BJ (cell line): ENCODE results near the gene IER5L. TPM values are rescaled to one million over a fixed set of nuclear protein-coding genes. Genes with fewer than 3 reads are reported as not detected.

Experiments
- CTCF ChIA-PET: fragments of 350-600 bp; formaldehyde crosslinking; extraction: SDS; loops from one replicate; lab custom pipeline; 2021; ENCODE audit warnings: antibody characterized with exemption, inconsistent platforms; lab: Yijun Ruan, JAX
- POLR2A ChIA-PET: fragments of 300-600 bp; sonication (Branson Sonifier 250); formaldehyde crosslinking; extraction: SDS; loops from one replicate; lab custom pipeline; 2021; ENCODE audit warnings: antibody characterized with exemption; lab: Charles Lee
- DNase-seq: peaks from one replicate; pipeline ENCODE4 v3.0.0-alpha.2; 2011; ENCODE audit warnings: low read depth
- H3K27me3 ChIP-seq: 2 replicates; pipeline ENCODE4 v1.6.0; 2011; ENCODE audit warnings: low read length; ENCODE audit not compliant: control insufficient read depth, insufficient read depth
- H3K36me3 ChIP-seq: 2 replicates; pipeline ENCODE4 v1.5.1; 2011; ENCODE audit warnings: low read length; ENCODE audit not compliant: control insufficient read depth, insufficient read depth
- H3K4me3 ChIP-seq: 2 replicates; pipeline ENCODE4 v1.5.1; 2011; ENCODE audit warnings: low read depth, mild to moderate bottlenecking, control low read depth, low read length
- polyA plus RNA-seq: library from polyadenylated mRNA; depleted of rRNA; stranded (reverse); fragments of >200 nt; gene quantifications from 2 replicates; pipeline ENCODE4 v1.2.3, GENCODE V29; 2011
- TF ChIP-seq, protein P1 (sequence below): IDR thresholded peaks from 2 replicates; pipeline ENCODE4 v1.5.1; 2011; ENCODE audit warnings: low read depth, mild to moderate bottlenecking, control low read depth, inconsistent platforms, low read length, moderate library complexity; ENCODE audit not compliant: insufficient read depth

The IER5L gene
- polyA plus RNA-seq, 1 experiment, result 8.7 TPM

DNA sequence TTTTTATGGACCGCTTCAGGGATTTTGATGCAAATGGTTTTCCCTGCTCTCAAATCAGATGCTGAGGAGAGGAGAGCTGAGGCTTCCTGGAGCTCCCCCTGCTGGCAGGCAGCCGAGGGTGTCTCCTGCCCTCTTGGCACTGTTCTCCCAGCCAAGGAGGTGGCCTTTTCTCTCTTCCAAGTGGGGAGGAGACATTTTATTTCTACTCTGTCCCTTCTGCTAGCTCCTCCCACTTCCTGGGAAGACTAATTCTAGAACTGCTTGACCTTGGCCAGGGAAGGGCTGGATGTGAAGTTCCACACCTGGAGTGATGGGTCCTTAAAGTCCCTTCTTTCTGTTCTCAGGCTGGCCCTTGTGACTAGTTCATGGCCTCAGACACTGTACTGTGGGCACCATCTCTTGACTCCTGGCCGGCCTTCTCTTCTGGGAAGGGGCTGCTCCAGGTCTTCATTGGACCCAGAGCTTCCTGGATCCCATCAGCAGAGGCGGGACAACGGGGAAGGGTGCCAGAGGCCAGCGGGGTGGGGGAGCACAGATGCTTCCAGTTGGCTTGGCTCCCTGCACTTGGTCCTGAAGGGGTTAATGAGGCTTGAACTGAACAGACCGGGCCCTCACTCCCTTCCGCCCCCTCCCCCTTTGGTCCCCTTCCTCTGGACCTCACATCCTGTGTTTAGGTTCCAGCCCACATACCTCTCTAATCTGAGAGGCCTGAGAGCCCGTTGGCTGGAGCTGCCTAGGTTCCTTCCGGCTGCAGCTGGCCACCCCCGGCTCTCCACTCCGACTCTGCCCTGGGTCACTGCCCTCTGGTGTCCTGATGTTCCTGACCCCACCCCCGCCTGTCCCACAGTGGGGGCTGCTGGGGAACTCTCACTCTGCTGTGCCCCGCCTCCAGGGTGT, 34.8 kb downstream of the IER5L start:
- ChIA-PET CTCF (interaction anchor here (0.7 to 16.9 kb wide), 34 partner anchors 9 to 573 kb away, joined by 3 to 335 read pairs (median 4); partner anchors contain the start of genes C9orf50, IER5L and NTMT1), POLR2A (interaction anchor here (0.6 to 2.0 kb wide), 5 partner anchors 31 to 634 kb away, joined by 3 to 16 read pairs (median 4); no protein-coding TSS in a partner anchor)
- H3K4me3 ChIP-seq, result peak overlapping the region; percentile 18
- peaks cover 19% of the 10 kb centered on the region for H3K36me3 ChIP-seq
- DNase-seq, result peak; percentile 72
- TF ChIP-seq, protein P1, sequence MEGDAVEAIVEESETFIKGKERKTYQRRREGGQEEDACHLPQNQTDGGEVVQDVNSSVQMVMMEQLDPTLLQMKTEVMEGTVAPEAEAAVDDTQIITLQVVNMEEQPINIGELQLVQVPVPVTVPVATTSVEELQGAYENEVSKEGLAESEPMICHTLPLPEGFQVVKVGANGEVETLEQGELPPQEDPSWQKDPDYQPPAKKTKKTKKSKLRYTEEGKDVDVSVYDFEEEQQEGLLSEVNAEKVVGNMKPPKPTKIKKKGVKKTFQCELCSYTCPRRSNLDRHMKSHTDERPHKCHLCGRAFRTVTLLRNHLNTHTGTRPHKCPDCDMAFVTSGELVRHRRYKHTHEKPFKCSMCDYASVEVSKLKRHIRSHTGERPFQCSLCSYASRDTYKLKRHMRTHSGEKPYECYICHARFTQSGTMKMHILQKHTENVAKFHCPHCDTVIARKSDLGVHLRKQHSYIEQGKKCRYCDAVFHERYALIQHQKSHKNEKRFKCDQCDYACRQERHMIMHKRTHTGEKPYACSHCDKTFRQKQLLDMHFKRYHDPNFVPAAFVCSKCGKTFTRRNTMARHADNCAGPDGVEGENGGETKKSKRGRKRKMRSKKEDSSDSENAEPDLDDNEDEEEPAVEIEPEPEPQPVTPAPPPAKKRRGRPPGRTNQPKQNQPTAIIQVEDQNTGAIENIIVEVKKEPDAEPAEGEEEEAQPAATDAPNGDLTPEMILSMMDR, result peak; percentile 98
- H3K27me3 ChIP-seq, result no peaks in the 10 kb centered on the region

DNA sequence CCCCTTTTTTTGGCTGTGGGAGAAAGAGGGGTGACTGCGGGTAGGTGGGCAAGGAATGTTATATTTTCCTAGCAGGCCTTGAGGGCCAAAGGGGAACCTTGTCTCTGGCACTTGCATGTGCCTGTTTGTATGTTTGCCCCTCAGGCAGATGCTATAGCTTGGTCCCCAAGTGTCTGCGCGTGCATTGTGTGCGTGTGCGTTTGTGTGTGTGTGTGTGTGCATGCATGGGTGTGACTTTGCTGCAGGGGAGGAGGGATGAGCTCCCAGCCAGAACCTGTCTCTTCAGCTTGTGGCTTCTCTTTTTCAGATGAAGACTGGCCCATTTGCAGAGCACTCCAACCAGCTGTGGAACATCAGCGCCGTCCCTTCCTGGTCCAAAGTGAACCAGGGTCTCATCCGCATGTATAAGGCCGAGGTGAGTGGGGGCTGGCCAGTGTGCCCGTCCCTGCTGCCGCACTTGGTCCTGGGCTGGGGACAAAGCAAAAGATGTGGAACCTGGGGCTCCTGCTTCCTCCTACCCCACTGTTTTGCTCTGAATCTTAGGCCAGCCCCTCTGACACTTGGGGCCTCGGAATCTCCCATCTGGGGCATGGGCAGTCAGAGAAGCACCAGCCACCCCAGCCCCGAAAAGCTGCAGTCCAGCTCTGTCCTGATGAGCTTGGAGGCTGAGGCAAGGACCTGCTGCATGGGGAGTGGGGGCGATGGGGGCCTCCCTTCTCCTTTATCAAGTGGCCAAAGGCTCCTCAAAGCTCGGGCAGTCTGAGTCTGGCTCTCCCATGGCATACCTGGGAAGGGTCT, 35.7 kb downstream of the IER5L start:
- H3K36me3 ChIP-seq, result peaks cover 15% of the 10 kb centered on the region
- TF ChIP-seq, protein P1, result no peak
- no peaks in the 10 kb centered on the region for H3K27me3 ChIP-seq
- ChIA-PET POLR2A (interaction anchor here (0.5 to 2.0 kb wide), 7 partner anchors 32 to 635 kb away, joined by 3 to 16 read pairs (median 5); no protein-coding TSS in a partner anchor), CTCF (interaction anchor here (0.8 to 16.9 kb wide), 35 partner anchors 10 to 574 kb away, joined by 3 to 335 read pairs (median 4); partner anchors contain the start of genes C9orf50, IER5L and NTMT1)
- DNase-seq, result no peak
- H3K4me3 ChIP-seq, result peak overlapping the region; percentile 52

DNA sequence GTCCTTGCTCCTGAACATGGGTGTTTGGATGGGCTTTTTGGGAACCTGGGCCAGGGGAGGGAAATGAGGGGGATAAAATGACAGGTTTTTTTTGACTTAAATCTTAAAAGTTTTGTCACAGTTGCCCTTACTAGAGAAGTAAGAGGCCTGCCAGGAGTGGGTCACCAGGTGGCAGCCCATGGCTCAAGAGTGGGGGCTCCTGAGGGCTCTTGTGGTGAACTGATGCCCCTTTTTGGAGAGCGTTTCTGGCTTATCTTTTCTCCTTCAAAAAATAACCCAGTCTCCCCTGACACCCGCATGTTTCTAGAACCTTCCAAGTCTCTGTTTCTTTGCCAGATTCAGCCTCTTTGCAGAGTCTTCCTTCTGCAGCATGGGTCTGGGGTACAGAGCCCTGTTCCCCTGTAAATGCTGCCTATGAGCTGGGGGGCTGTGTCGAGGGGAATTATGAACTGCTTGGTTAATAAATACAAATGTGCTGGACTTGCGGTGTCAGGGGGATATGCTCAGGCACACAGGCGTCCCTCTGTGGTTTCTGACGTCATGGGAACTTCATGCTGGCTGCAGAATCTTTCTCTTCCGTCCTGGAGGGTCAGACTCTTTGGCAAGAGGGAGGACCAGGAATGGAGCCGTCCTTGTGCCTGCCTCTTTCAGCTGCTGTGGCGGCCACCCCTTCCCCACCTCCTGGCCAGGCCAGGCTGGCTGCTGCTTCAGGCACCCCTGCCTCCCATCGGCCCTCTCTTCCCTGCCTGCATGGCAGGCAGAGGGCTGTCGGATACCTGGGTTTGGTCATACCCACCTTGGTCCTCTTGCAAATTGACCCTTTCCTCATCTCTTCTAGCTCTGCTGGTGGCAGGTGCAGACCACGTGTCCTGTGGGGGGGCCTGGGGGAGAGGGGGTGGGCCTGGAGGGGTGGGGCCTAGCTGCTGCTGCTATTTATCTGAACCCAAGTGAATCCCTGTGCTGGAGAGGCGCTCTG, 36.7 kb downstream of the IER5L start:
- Histone ChIP-seq H3K27me3 (no peaks in the 10 kb centered on the region), H3K4me3 (peak overlapping the region; percentile 52), H3K36me3 (peaks cover 17% of the 10 kb centered on the region)
- TF ChIP-seq, protein P1, result no peak
- ChIA-PET POLR2A (interaction anchor here (0.5 to 2.0 kb wide), 5 partner anchors 33 to 621 kb away, joined by 3 to 16 read pairs (median 9); no protein-coding TSS in a partner anchor), CTCF (interaction anchor here (0.6 to 16.9 kb wide), 17 partner anchors 10 to 496 kb away, joined by 3 to 335 read pairs (median 5); partner anchors contain the start of genes C9orf50, IER5L and NTMT1)
- peak; percentile 81 for DNase-seq

DNA sequence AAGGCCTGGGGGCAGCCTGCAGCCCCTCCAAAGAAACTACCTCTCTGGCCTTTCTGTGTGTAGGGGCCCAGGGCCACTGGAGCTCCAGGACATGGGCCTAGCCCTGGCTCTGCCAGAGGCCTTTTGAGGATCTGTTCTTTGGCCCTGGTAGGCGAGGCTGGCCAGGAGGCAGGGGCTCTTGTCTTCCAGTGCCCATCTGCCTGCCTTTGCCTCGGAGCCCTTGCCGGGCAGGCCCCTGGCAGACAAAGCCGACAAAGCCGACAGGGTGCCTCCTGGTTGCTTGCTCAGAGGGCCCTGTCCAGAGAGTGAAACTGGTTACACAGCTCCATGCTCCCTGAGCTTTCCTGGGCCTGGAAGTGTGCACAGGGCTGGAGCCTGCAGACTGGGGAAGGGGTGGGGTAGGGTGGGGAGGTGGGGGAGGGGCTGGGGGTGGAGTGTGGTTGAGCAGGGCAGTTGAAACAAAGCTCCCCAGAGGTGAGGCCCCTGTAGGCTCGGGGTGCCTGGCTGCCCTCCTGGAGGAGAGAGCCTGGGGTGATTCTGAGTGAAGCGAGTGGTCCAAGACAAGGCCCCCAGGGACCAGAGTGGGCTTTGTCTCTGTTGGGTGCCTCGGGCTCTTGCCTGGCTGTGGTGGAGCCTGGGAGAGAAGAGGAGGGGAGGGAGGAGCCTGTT, 37.5 kb downstream of the IER5L start:
- Histone ChIP-seq H3K27me3 (no peaks in the 10 kb centered on the region), H3K36me3 (peaks cover 16% of the 10 kb centered on the region), H3K4me3 (peak overlapping the region; percentile 52)
- TF ChIP-seq, protein P1, result no peak
- no peak for DNase-seq
- POLR2A ChIA-PET, result interaction anchor here (0.6 to 1.0 kb wide), 7 partner anchors 33 to 830 kb away, joined by 3 to 7 read pairs (median 5); no protein-coding TSS in a partner anchor
- CTCF ChIA-PET, result interaction anchor here (0.5 to 16.9 kb wide), 27 partner anchors 8 to 640 kb away, joined by 3 to 335 read pairs (median 4); partner anchors contain the start of genes C9orf50, IER5L and NTMT1
